CD14-positive monocyte (primary cell): Measurements from ENCODE around the gene NDUFV3. TPM values are rescaled to one million over a fixed set of nuclear protein-coding genes. Genes with fewer than 3 reads are reported as not detected.

ENCODE experiments used
- DNase-seq, 3 donors: peaks; one replicate each; pipeline ENCODE4 v3.0.0-alpha.2; 2011 to 2022
- H2AFZ ChIP-seq: 2 replicates; pipeline ENCODE4 v1.6.0; 2012; ENCODE audit warnings: mild to moderate bottlenecking, low read depth, low read length, inconsistent platforms; ENCODE audit not compliant: insufficient read depth, poor library complexity, severe bottlenecking
- H3K27ac ChIP-seq, 2 donors: 1 replicate in 1 of 2; 2 replicates in 1 of 2; pipeline ENCODE4 v1.5.1; 2012 to 2013; ENCODE audit warnings: low read length in 2 of 2, control low read depth in 1 of 2, inconsistent platforms in 1 of 2, low read depth in 1 of 2, mild to moderate bottlenecking in 1 of 2
- H3K27me3 ChIP-seq, 2 donors: one replicate each; pipeline versions ENCODE4 v1.6.0 to v1.6.1; 2011 to 2013; ENCODE audit warnings: low read length in 2 of 2; ENCODE audit not compliant: control insufficient read depth in 2 of 2, insufficient read depth in 2 of 2
- H3K36me3 ChIP-seq, 2 donors: replicated peaks in 1 of 2; 1 replicate in 1 of 2; 2 replicates in 1 of 2; pipeline versions ENCODE4 v1.5.1 to v1.6.1; 2012 to 2013; ENCODE audit warnings: low read length in 2 of 2, control low read depth in 1 of 2, inconsistent platforms in 1 of 2, mild to moderate bottlenecking in 1 of 2; ENCODE audit not compliant: insufficient read depth in 2 of 2, control insufficient read depth in 1 of 2
- H3K4me1 ChIP-seq, 2 donors: 1 replicate in 1 of 2; 2 replicates in 1 of 2; pipeline versions ENCODE4 v1.5.1 to v1.6.1; 2012 to 2013; ENCODE audit warnings: low read length in 2 of 2, control low read depth in 1 of 2, inconsistent platforms in 1 of 2, mild to moderate bottlenecking in 1 of 2, moderate library complexity in 1 of 2; ENCODE audit not compliant: insufficient read depth in 2 of 2, control insufficient read depth in 1 of 2
- H3K4me2 ChIP-seq: replicated peaks from 2 replicates; pipeline ENCODE3; 2012; ENCODE audit warnings: low read length, moderate library complexity, mild to moderate bottlenecking; ENCODE audit not compliant: poor library complexity, severe bottlenecking; ENCODE audit errors: extremely low read depth
- H3K4me3 ChIP-seq, 3 experiments: fragments of 200-600 bp in 1 of 3; sonication (generic) in 1 of 3; replicated peaks in 1 of 3; 1 replicate in 2 of 3; 2 replicates in 1 of 3; pipeline ENCODE4 v1.5.1; 2011 to 2013; ENCODE audit warnings: low read length in 3 of 3, mild to moderate bottlenecking in 3 of 3, control low read depth in 2 of 3, low read depth in 2 of 3, inconsistent platforms in 1 of 3, moderate library complexity in 1 of 3
- H3K79me2 ChIP-seq: 2 replicates; pipeline ENCODE4 v1.6.0; 2012; ENCODE audit warnings: mild to moderate bottlenecking, control low read depth, inconsistent platforms, low read length, moderate library complexity; ENCODE audit not compliant: insufficient read depth
- H3K9ac ChIP-seq: 2 replicates; pipeline ENCODE4 v1.6.0; 2017; ENCODE audit warnings: low read length, mild to moderate bottlenecking; ENCODE audit not compliant: insufficient read depth, poor library complexity, severe bottlenecking
- H3K9me3 ChIP-seq, 2 donors: replicated peaks in 1 of 2; 1 replicate in 1 of 2; 2 replicates in 1 of 2; pipeline versions ENCODE4 v1.5.1 to v1.6.1; 2012 to 2013; ENCODE audit warnings: low read length in 2 of 2, control low read depth in 1 of 2; ENCODE audit not compliant: control insufficient read depth in 1 of 2, insufficient read depth in 1 of 2
- H4K20me1 ChIP-seq: 2 replicates; pipeline ENCODE4 v1.6.0; 2012; ENCODE audit warnings: mild to moderate bottlenecking, low read length, control low read depth, moderate library complexity; ENCODE audit not compliant: insufficient read depth
- H3K27ac Mint-ChIP-seq, 7 donors: one replicate each; pipeline ENCODE4 v1.8.0; 2020; ENCODE audit warnings: mild to moderate bottlenecking in 7 of 7, mixed read lengths in 7 of 7, moderate library complexity in 6 of 7, inconsistent platforms in 2 of 7
- H3K27me3 Mint-ChIP-seq, 3 donors: one replicate each; pipeline ENCODE4 v1.8.0; 2021 to 2022; ENCODE audit warnings: low read depth in 3 of 3, mild to moderate bottlenecking in 3 of 3, mixed read lengths in 3 of 3, moderate library complexity in 3 of 3, inconsistent platforms in 1 of 3
- H3K36me3 Mint-ChIP-seq, 2 donors: one replicate each; pipeline ENCODE4 v1.8.0; 2020; ENCODE audit warnings: mixed read lengths in 2 of 2, inconsistent platforms in 1 of 2, mild to moderate bottlenecking in 1 of 2
- H3K4me1 Mint-ChIP-seq: one replicate; pipeline ENCODE4 v1.8.0; 2020; ENCODE audit warnings: mild to moderate bottlenecking, mixed read lengths
- H3K4me3 Mint-ChIP-seq, 2 donors: one replicate each; pipeline ENCODE4 v1.8.0; 2020; ENCODE audit warnings: mild to moderate bottlenecking in 2 of 2, mixed read lengths in 2 of 2, moderate library complexity in 1 of 2
- H3K9me3 Mint-ChIP-seq, 7 donors: one replicate each; pipeline ENCODE4 v1.8.0; 2020 to 2022; ENCODE audit warnings: mixed read lengths in 7 of 7, mild to moderate bottlenecking in 6 of 7, moderate library complexity in 6 of 7, inconsistent platforms in 2 of 7
- CTCF ChIP-seq: fragments of 200-600 bp; IDR thresholded peaks from one replicate; pipeline ENCODE4 v1.8.0; 2022; ENCODE audit warnings: antibody characterized with exemption, mild to moderate bottlenecking
- WGBS: methylation state at CpG from one replicate; pipeline ENCODE4 v1.1.5; 2013; ENCODE audit warnings: missing lambda C conversion rate; ENCODE audit not compliant: insufficient coverage; 5-methylcytosine and 5-hydroxymethylcytosine counted together
- intact Hi-C, 2 donors: fragments of 100-400 bp; cut with micrococcal nuclease; formaldehyde crosslinking; loops; one replicate each; pipeline versions ENCODE4 v1.15.0 to v1.15.1; 2023
- polyA plus RNA-seq, 3 donors: library from polyadenylated mRNA; depleted of rRNA in 1 of 3; unstranded in 2 of 3; stranded (reverse) in 1 of 3; fragments of 300-500 nt in 2 of 3; fragments of >200 nt in 1 of 3; fragmentation: Illumina TruSeq in 2 of 3; gene quantifications; 1 replicate in 2 of 3; 2 replicates in 1 of 3; pipeline ENCODE4 v1.2.3, GENCODE V29; 2012 to 2021

The NDUFV3 gene
- polyA plus RNA-seq, 3 donors: 18.2 to 35.5 (median 28.0) TPM

GRCh38 chr21:42855171-42855936 is 37.8 kb upstream of the NDUFV3 start:
- Histone ChIP-seq H3K9ac (no peak overlapping the region), H3K27ac (no peak overlapping the region), H3K36me3 (peaks cover 93 to 100% of the 10 kb centered on the region in 2 donors), H3K4me3 (no peak overlapping the region), H4K20me1 (no peaks in the 10 kb centered on the region), H3K9me3 (no peaks in the 10 kb centered on the region), H3K4me1 (no peaks in the 10 kb centered on the region), H2AFZ (no peak overlapping the region), H3K79me2 (no peaks in the 10 kb centered on the region), H3K27me3 (no peaks in the 10 kb centered on the region), H3K4me2 (no peak overlapping the region)
- Mint-ChIP-seq H3K4me3 (no peak overlapping the region), H3K27ac (no peak overlapping the region), H3K9me3 (no peaks in the 10 kb centered on the region), H3K36me3 (peaks cover 79 to 98% of the 10 kb centered on the region in 2 donors), H3K27me3 (no peaks in the 10 kb centered on the region), H3K4me1 (no peaks in the 10 kb centered on the region)
- 91% methylated on average over 18 of the region's 19 CpGs for WGBS
- TF ChIP-seq CTCF: no peak
- intact Hi-C loops: no loop called here
- DNase-seq: no peak

- intact Hi-C loops: no loop called here
- WGBS: 87% methylated on average over 14 of the region's 18 CpGs
- Histone ChIP-seq H4K20me1 (no peaks in the 10 kb centered on the region), H2AFZ (no peak overlapping the region), H3K4me2 (no peak overlapping the region), H3K9ac (no peak overlapping the region), H3K9me3 (no peaks in the 10 kb centered on the region), H3K27me3 (no peaks in the 10 kb centered on the region), H3K79me2 (no peaks in the 10 kb centered on the region), H3K4me3 (no peak overlapping the region), H3K27ac (no peak overlapping the region), H3K36me3 (peaks cover 96 to 100% of the 10 kb centered on the region in 2 donors), H3K4me1 (no peaks in the 10 kb centered on the region)
- H3K4me1 Mint-ChIP-seq: no peaks in the 10 kb centered on the region
- H3K36me3 Mint-ChIP-seq: peaks cover 80 to 98% of the 10 kb centered on the region in 2 donors
- no peak for DNase-seq
- H3K27me3 Mint-ChIP-seq: peaks cover 0 to under 1% (median 0%) of the 10 kb centered on the region in 3 donors
- H3K27ac Mint-ChIP-seq: no peak overlapping the region
- H3K4me3 Mint-ChIP-seq: no peak overlapping the region
- H3K9me3 Mint-ChIP-seq: no peaks in the 10 kb centered on the region
- TF ChIP-seq CTCF: no peak
These were observed 37.2 kb upstream of the NDUFV3 start for GRCh38 chr21:42855937-42856335.
